Suppressor macrophage (primary cell): ENCODE measurements around the gene DGKH.
"Not testable (repeated sequence)": the region's sequence is repeated elsewhere in the genome, so short reads cannot be mapped to it uniquely, and the experiment has no call there.

Experiments used
- DNase-seq, 4 experiments: peaks; one replicate each; pipeline ENCODE4 v3.0.0-alpha.2; 2020 to 2022

The DGKH gene

DNA sequence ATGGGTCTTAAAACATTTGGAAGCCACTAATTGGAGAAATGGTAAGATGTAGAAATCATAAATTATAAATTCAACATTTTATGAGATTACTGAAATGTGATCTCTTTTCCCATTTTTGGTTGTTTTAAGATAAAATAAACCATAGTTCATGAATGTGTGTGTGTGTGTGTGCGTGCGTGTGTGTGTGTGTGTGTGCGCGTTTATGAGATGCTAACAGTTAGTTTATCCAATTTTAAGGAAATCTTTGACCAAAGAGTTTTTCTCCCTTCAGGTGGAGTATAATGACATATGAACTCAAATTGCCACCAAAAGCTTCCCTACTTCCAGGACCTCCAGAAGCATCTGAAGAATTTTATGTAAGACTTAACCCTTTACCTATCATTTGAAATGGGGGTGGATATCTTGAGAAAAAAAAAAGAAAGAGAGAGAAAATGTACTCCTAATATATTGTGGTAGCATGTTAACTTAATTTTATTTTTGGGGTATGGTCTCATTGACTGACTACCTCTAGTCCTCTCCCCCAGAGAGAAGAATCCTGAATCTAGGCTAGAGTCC lies 125.4 kb downstream of the DGKH start:
- DNase-seq = no peak

DNA sequence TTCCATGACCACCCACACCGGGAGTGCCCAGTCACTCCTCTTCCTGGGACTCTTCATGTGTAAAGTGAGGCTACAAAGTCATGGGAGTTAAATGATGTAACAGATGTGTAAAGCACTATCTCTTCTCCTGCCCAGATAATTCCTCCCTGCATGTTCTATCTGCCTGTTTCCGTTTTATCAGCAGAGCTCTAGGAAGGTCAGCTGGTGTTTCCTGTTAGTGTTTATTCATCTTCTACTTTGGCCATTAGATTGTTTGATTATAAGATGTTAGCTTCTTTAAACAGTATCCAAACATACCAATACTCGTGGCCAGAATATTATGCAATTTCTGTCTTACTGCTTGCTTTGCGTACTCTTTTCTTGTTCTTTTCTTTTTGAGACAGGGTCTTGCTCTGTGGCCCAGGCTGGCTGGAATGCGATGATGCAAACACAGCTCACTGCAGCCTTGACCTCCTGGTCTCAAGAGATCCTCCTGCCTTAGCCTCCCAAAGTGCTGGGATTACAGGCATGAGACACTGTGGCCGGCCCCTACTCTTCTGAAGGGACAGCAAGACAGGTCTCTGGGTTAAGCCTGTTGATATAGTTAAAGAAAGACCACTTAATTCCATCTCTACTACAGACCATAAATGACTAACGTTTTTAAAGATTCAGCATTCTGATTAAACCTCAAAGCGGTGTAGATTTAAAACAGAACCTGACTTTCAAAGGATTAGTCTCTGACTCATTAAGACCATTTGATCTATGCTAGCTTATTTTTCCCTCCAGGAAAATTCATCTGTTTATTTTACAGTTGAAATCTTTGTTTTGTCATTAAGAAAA lies 126.1 kb downstream of the DGKH start:
- no peak for DNase-seq

DNA sequence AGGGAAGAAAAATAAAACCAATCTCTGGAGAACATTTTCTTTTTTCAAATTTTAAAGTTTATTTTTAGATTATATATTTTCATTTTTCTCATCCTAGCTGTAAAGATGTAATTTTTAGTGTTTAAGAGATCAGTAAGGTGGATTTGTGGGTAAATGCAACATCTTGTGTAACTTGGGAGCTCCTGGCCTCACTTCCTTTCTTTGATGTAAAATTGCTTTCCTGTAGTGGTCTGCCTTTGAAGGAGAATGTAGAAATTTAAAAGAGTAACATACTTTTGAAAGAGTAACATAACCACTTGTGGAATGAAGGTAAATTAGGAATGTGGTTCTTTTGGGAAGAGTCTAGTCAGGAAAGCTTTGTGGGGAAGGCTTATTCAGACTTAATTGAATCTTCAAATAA lies 127.8 kb downstream of the DGKH start:
- no peak for DNase-seq

DNA sequence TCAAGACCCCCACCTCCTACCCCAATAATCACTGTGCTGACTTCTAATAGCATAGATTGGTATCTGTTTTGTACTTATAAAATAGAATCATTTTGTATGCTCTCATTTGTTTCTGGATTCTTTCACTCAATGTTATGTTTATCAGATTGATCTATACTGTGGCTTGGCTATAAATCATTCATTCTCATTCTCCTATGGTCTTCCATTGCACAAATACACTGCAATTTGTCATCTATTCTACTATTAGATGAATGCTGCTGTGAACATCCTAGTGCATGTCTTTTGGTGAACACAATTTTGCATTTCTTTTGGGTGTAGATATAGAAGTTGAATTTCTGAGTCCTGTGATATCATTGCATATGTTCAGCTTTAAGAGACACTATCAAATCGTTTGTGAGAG lies 128.7 kb downstream of the DGKH start:
- DNase-seq = no peak

GRCh38 chr13:42181381-42181953 lies 133.0 kb downstream of the DGKH start:
- DNase-seq = no peak

DNA sequence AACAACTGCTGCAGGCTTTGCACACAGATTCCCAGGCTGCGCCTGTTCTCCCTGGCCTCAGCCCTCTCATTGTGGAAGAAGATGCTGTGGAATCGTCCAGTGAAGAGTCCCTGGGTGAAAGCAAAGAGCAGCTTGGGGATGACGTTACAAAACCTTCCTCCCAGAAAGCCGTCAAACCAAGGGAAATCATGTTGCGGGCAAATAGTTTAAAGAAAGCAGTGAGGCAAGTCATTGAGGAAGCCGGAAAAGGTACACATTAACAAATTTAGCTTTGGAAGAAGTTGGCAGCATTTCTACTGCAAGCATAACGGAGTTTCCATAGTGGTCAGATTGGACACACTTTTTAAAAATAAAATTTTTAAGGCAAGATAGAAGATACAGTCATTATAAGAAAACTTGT lies 140.6 kb downstream of the DGKH start:
- DNase-seq = no peak

DNA sequence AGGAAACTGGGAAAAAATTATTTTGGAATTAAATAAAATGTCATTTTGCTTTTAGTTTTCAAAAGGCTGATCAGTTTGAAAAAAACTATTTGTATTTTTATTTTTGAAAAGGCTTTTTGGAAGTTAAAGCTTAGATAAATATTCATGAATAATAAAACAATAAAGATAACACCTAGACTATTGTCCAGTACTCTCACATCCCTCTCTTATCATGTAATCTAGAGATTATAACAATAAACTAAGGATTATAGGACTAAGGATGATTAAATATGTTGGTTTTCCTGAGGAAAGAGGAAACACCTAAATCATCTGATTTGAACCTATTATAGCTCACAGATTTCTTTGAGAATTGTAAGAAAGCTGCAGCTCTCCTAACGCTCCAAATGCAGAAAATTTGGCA lies 142.1 kb downstream of the DGKH start:
- no peak for DNase-seq

- peak in 2 of 4 experiments; percentile 3 to 20 for DNase-seq
Observed at GRCh38 chr13:42211704-42212464, 163.4 kb downstream of the DGKH start.

DNA sequence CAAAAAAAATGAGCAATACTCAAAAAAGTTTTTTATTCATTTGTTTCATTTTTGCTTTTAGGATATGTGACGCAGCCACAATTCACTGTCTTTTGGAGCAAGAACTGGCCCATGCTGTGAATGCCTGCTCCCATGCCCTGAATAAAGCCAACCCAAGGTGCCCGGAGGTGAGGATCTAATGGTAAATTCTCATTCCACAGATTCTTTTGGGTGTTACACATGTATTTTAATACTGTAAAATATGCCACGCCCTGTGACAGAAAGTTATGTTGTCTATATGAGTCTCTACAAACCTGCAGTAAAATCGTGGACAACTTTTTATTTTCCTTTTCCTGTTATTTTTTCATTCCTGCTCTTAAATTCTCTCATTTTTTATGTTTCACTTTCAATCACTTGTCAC lies 166.0 kb downstream of the DGKH start:
- DNase-seq = no peak

- peak in 3 of 4 experiments; percentile 4 to 19 (median 18) for DNase-seq
Observed at GRCh38 chr13:42215578-42216421, 167.4 kb downstream of the DGKH start.

DNA sequence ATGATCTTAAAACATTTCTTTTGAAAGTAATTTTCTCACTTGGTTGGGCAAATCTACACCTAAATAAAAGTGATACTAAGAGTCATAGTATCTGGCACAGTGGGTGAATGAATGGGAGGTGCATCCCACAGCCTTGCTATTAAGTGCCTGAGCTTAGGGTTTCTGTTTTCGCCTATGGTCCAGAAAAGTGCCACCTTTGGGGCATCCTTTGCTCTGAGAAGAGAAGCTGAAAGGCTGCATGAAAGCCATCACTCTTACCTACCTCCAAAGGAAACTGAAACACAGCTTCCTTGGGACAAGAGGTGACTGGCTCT lies 167.9 kb downstream of the DGKH start:
- no peak for DNase-seq

GRCh38 chr13:42218576-42218975 lies 170.1 kb downstream of the DGKH start:
- DNase-seq = no peak

- DNase-seq = no peak
Observed at GRCh38 chr13:42219051-42219450, 170.6 kb downstream of the DGKH start.

- DNase-seq = no peak
Observed at GRCh38 chr13:42219876-42220275, 171.4 kb downstream of the DGKH start.

DNA sequence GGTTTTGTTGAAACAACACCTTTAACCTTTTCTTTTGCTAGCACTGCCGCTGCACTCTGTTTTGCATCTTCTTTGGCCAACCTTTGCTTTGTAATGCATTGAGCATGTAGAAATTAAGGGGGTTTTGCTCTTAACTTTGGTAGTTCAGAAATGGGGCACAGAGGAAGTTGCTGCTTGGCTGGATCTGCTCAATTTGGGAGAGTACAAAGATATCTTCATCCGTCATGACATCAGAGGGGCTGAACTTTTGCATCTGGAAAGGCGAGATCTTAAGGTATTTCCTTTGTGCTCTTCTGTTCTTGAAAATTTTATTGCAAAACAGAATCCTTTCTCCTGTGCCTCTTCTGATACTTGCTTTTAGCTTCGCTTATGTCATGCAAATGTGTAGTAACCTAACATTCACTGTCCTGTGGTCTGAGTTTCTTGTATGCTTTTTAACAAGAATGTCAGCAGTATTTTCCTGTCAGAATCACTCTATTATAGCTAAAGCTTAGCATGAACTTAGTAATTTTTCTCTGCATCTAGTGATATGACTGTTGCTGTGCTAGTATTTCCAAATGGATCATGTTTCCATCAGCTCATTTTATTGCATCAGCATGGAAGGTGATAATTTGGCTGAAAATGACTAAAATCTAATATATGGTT lies 172.8 kb downstream of the DGKH start:
- DNase-seq = no peak

GRCh38 chr13:42223681-42224080 lies 175.2 kb downstream of the DGKH start:
- no peak for DNase-seq

DNA sequence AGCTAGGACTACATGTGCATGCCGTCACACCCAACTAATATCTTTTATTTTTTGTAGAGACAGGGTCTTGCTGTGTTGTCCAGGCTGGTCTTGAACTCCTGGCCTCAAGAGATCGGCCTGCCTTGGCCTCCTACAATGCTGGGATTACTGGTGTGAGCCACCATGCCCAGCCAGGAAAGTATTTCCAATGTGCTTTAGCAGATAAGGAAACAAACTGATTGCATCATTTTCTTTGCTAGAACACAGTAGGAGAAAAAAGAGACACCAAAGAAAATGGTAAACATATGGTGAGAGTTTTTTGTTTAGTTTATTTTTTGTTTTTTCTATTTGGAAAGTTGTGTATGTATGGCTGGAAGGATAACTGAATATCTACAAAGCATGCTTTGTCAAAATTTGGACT lies 176.6 kb downstream of the DGKH start:
- no peak for DNase-seq

DNA sequence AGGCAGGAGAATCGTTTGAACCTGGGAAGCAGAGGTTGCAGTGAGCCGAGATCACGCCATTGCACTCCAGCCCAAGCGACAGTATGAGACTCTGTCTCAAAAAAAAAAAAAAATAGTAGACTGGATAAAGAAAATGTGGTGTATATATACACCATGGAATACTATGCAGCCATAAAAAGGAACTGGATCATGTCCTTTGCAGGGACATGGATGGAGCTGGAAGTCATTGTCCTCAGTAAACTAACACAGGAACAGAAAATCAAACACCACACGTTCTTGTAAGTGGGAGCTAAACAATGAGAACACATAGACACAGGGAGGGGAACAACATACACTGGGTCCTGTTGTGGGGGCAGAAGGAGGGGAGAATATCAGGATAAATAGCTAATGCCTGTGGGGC lies 178.3 kb downstream of the DGKH start:
- not testable (repeated sequence) for DNase-seq

DNA sequence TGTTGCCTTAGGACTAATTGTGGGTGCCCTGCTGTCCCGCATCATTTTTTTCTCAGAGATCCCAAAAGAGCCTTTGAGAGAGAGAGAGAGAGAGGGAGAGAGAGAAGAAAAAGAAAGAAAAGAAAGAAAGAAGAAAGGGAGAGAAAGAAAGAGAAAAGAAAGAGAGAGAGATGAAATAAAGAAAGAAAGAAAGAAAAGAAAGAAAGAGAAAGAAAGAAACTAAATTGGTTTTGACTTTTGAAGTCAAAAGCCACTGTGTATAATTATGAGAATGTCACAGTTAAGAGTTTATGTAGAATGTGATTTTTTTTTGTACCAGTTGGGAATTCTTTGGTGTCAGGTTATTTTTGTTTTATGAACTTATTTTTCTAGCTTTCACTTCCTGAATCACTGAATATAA lies 180.1 kb downstream of the DGKH start:
- DNase-seq = no peak

GRCh38 chr13:42229287-42229686 lies 180.8 kb downstream of the DGKH start:
- no peak for DNase-seq

DNA sequence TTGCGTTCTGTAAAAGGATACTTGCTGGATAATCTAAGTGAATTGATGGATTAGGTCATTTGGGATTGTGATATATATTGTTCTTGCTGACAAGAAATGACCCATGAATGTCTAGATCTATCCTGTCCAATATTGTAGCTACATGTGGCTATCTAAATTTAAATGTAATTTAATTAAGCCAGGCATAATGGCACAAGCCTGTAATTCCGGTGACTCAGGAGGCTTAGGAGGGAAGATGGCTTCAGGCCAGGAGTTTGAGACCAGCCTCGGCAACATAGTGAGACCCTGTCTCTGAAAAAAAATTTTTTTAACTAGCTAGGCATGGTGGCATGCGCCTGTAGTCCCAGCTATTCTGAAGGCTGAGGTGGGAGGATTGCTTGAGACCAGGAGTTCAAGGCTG lies 184.2 kb downstream of the DGKH start:
- DNase-seq = no peak

DNA sequence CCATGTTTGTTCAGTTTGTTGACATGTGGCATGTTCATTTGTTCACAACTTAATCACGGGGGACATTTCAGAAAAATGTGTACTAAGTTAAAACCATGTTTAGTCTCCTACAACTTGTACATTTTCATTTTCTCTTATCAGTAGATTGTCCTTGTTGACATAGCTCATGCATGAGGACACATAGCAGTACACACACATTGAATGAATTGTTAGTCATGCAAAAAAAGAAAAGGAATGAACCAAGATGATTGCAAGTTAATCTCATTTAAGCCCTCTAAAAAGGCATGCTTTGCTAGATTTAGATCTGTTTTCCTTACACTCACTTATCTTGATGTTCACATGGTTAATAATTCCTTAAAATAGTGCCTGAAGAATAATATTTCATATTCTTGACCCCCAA lies 185.3 kb downstream of the DGKH start:
- no peak for DNase-seq
